ENCODE measurements around the gene PPP1R2.

PPP1R2 gene

GRCh38 chr3:195570344-195570743, 27.2 kb upstream of the PPP1R2 start:
- Histone ChIP-seq H3K4me1 (no peaks in the 10 kb centered on the region), H3K36me3 (ENCODE audit: control insufficient read depth, insufficient read depth, low read length) (no peaks in the 10 kb centered on the region), H3K27ac (no peak overlapping the region), H3K79me2 (no peaks in the 10 kb centered on the region), H3K4me3 (ENCODE audit: low read depth, low read length) (no peak overlapping the region), H3K4me2 (ENCODE audit: low read length) (no peak overlapping the region), H3K27me3 (ENCODE audit: control insufficient read depth, insufficient read depth, low read length) (no peaks in the 10 kb centered on the region), H3K9ac (no peak overlapping the region), H3K9me3 (ENCODE audit: control insufficient read depth, low read length) (no peaks in the 10 kb centered on the region), H2AFZ (no peak overlapping the region)
- TF ChIP-seq CTCF (IDR thresholded peaks at IDR 0.05) = no peak

GRCh38 chr3:195568630-195569029, 25.5 kb upstream of the PPP1R2 start:
- Histone ChIP-seq H3K4me3 (ENCODE audit: low read depth, low read length) (no peak overlapping the region), H3K9me3 (ENCODE audit: control insufficient read depth, low read length) (no peaks in the 10 kb centered on the region), H3K4me1 (no peaks in the 10 kb centered on the region), H3K9ac (no peak overlapping the region), H3K27ac (no peak overlapping the region), H3K79me2 (no peaks in the 10 kb centered on the region), H3K36me3 (ENCODE audit: control insufficient read depth, insufficient read depth, low read length) (no peaks in the 10 kb centered on the region), H3K4me2 (ENCODE audit: low read length) (no peak overlapping the region), H2AFZ (no peak overlapping the region), H3K27me3 (ENCODE audit: control insufficient read depth, insufficient read depth, low read length) (no peaks in the 10 kb centered on the region)
- TF ChIP-seq CTCF (IDR thresholded peaks at IDR 0.05) = no peak

- TF ChIP-seq CTCF (IDR thresholded peaks at IDR 0.05) = no peak
- Histone ChIP-seq H3K27ac (no peak overlapping the region), H3K9ac (no peak overlapping the region), H2AFZ (no peak overlapping the region), H3K4me2 (ENCODE audit: low read length) (no peak overlapping the region), H3K36me3 (ENCODE audit: control insufficient read depth, insufficient read depth, low read length) (no peaks in the 10 kb centered on the region), H3K79me2 (no peaks in the 10 kb centered on the region), H3K27me3 (ENCODE audit: control insufficient read depth, insufficient read depth, low read length) (no peaks in the 10 kb centered on the region), H3K4me3 (ENCODE audit: low read depth, low read length) (no peak overlapping the region), H3K9me3 (ENCODE audit: control insufficient read depth, low read length) (no peaks in the 10 kb centered on the region), H3K4me1 (no peaks in the 10 kb centered on the region)
Observed at GRCh38 chr3:195566797-195567196, 23.7 kb upstream of the PPP1R2 start.

GRCh38 chr3:195565716-195566115, 22.6 kb upstream of the PPP1R2 start:
- no peaks in the 10 kb centered on the region for H3K9me3 ChIP-seq (ENCODE audit: control insufficient read depth, low read length)
- TF ChIP-seq CTCF (IDR thresholded peaks at IDR 0.05) = no peak
- no peak overlapping the region for H2AFZ ChIP-seq
- no peak overlapping the region for H3K4me3 ChIP-seq (ENCODE audit: low read depth, low read length)
- H3K4me1 ChIP-seq = no peaks in the 10 kb centered on the region
- no peak overlapping the region for H3K27ac ChIP-seq
- no peak overlapping the region for H3K4me2 ChIP-seq (ENCODE audit: low read length)
- H3K79me2 ChIP-seq = no peaks in the 10 kb centered on the region
- H3K9ac ChIP-seq = no peak overlapping the region
- H3K36me3 ChIP-seq (ENCODE audit: control insufficient read depth, insufficient read depth, low read length) = no peaks in the 10 kb centered on the region
- H3K27me3 ChIP-seq (ENCODE audit: control insufficient read depth, insufficient read depth, low read length) = no peaks in the 10 kb centered on the region

- H3K36me3 ChIP-seq (ENCODE audit: control insufficient read depth, insufficient read depth, low read length) = no peaks in the 10 kb centered on the region
- H3K79me2 ChIP-seq = no peaks in the 10 kb centered on the region
- no peaks in the 10 kb centered on the region for H3K27me3 ChIP-seq (ENCODE audit: control insufficient read depth, insufficient read depth, low read length)
- H3K4me2 ChIP-seq (ENCODE audit: low read length) = no peak overlapping the region
- no peaks in the 10 kb centered on the region for H3K4me1 ChIP-seq
- H3K9ac ChIP-seq = no peak overlapping the region
- no peak overlapping the region for H3K27ac ChIP-seq
- H2AFZ ChIP-seq = no peak overlapping the region
- no peak overlapping the region for H3K4me3 ChIP-seq (ENCODE audit: low read depth, low read length)
- H3K9me3 ChIP-seq (ENCODE audit: control insufficient read depth, low read length) = no peaks in the 10 kb centered on the region
- TF ChIP-seq CTCF (IDR thresholded peaks at IDR 0.05) = no peak
Observed at GRCh38 chr3:195563317-195563716, 20.2 kb upstream of the PPP1R2 start.

Data from parathyroid adenoma (tissue), 2 donors.